Measurements from ENCODE around the gene C3AR1. TPM values are rescaled to one million over a fixed set of nuclear protein-coding genes. Genes with fewer than 3 reads are reported as not detected.

The C3AR1 gene
- total and polyA plus RNA-seq, 4 donors, result 1.5 to 8.8 (median 5.0) TPM

DNA sequence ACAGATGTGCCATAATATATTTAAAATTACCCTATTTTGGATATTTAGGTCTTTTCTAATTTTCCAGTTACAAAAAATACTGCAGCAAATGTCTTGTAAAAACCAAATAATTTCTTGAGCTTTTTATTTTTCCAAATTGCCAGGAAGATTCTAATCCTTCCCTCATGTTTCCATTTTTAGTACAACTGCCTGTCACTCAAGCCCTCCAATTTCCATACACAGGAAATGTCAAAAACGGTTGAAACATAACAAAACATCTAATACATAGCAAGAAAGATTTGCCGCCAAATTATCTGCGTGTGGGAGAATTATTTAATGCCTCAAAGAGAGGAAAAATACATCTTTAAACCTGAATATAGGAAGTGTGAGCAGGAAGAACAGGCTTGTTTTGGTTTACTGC lies 36.0 kb downstream of the C3AR1 start:
- H3K9ac ChIP-seq (ENCODE audit: low read depth in 1 of 2, low read length in 2 of 2), result no peak overlapping the region
- H3K4me3 ChIP-seq (ENCODE audit: low read depth in 1 of 3, low read length in 3 of 3), result no peak overlapping the region
- H3K9me3 ChIP-seq (ENCODE audit: control insufficient read depth in 4 of 4, low read length in 3 of 4), result no peaks in the 10 kb centered on the region
- no peak for DNase-seq (ENCODE audit: low spot score)
- WGBS, result 72% methylated on average over 3 of the region's 3 CpGs
- no peak overlapping the region for H3K27ac ChIP-seq (ENCODE audit: low read depth in 1 of 2, low read length in 2 of 2)
- no peaks in the 10 kb centered on the region for H3K27me3 ChIP-seq (ENCODE audit: control insufficient read depth in 4 of 4, insufficient read depth in 4 of 4, low read length in 3 of 4)
- H3K4me1 ChIP-seq (ENCODE audit: control insufficient read depth in 4 of 4, insufficient read depth in 4 of 4, low read length in 3 of 4), result peaks cover 4 to 33% (median 22%) of the 10 kb centered on the region in 4 donors
- TF ChIP-seq NR2F2 (IDR thresholded peaks at IDR 0.05) (no peak), HNF4A (conservative IDR thresholded peaks at IDR 0.05) (no peak), FOXA1 (IDR thresholded peaks at IDR 0.05) (no peak)
- TF ChIP-seq, protein P1, sequence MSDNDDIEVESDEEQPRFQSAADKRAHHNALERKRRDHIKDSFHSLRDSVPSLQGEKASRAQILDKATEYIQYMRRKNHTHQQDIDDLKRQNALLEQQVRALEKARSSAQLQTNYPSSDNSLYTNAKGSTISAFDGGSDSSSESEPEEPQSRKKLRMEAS (IDR thresholded peaks at IDR 0.05), result no peak
- H3K36me3 ChIP-seq (ENCODE audit: control insufficient read depth in 4 of 4, insufficient read depth in 3 of 4, low read depth in 1 of 4, low read length in 3 of 4), result no peaks in the 10 kb centered on the region

DNA sequence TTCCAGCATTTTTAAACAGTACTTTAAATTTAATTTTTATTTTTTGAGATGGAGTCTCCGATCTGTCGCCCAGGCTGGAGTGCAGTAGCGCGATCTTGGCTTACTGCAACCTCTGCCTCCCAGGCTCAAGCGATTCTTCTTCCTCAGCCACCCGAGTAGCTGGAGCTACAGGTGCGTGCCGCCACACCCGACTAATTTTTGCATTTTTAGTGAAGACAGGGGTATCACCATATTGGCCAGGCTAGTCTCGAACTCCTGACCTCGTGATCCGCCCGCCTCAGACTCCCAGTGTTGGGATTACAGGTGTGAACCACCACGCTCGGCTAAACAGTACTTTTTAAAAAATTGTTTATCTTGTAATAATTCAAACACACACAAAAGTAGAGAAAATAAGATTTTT lies 37.9 kb downstream of the C3AR1 start:
- no peaks in the 10 kb centered on the region for H3K9me3 ChIP-seq (ENCODE audit: control insufficient read depth in 4 of 4, low read length in 3 of 4)
- H3K4me1 ChIP-seq (ENCODE audit: control insufficient read depth in 4 of 4, insufficient read depth in 4 of 4, low read length in 3 of 4), result peaks cover 0 to 14% (median 5%) of the 10 kb centered on the region in 4 donors
- no peaks in the 10 kb centered on the region for H3K27me3 ChIP-seq (ENCODE audit: control insufficient read depth in 4 of 4, insufficient read depth in 4 of 4, low read length in 3 of 4)
- no peaks in the 10 kb centered on the region for H3K36me3 ChIP-seq (ENCODE audit: control insufficient read depth in 4 of 4, insufficient read depth in 3 of 4, low read depth in 1 of 4, low read length in 3 of 4)
- WGBS, result 96% methylated on average over 15 of the region's 15 CpGs
- no peak for DNase-seq (ENCODE audit: low spot score)
- H3K4me3 ChIP-seq (ENCODE audit: low read depth in 1 of 3, low read length in 3 of 3), result no peak overlapping the region
- TF ChIP-seq JUND (IDR thresholded peaks at IDR 0.05) (no peak), YY1 (IDR thresholded peaks at IDR 0.05) (no peak), RAD21 (IDR thresholded peaks at IDR 0.05) (no peak), NR2F2 (IDR thresholded peaks at IDR 0.05) (no peak), FOXA2 (IDR thresholded peaks at IDR 0.05) (no peak), EGR1 (IDR thresholded peaks at IDR 0.05; ENCODE audit: low read depth in 2 of 2) (no peak), RXRA (IDR thresholded peaks at IDR 0.05) (no peak), HNF4A (conservative IDR thresholded peaks at IDR 0.05) (no peak), HNF4G (IDR thresholded peaks at IDR 0.05) (no peak), TAF1 (conservative IDR thresholded peaks at IDR 0.05) (no peak), SP1 (IDR thresholded peaks at IDR 0.05) (no peak), GABPA (IDR thresholded peaks at IDR 0.05 in 1 of 2, conservative IDR thresholded peaks at IDR 0.05 in 1 of 2) (no peak)
- TF ChIP-seq, protein P2, sequence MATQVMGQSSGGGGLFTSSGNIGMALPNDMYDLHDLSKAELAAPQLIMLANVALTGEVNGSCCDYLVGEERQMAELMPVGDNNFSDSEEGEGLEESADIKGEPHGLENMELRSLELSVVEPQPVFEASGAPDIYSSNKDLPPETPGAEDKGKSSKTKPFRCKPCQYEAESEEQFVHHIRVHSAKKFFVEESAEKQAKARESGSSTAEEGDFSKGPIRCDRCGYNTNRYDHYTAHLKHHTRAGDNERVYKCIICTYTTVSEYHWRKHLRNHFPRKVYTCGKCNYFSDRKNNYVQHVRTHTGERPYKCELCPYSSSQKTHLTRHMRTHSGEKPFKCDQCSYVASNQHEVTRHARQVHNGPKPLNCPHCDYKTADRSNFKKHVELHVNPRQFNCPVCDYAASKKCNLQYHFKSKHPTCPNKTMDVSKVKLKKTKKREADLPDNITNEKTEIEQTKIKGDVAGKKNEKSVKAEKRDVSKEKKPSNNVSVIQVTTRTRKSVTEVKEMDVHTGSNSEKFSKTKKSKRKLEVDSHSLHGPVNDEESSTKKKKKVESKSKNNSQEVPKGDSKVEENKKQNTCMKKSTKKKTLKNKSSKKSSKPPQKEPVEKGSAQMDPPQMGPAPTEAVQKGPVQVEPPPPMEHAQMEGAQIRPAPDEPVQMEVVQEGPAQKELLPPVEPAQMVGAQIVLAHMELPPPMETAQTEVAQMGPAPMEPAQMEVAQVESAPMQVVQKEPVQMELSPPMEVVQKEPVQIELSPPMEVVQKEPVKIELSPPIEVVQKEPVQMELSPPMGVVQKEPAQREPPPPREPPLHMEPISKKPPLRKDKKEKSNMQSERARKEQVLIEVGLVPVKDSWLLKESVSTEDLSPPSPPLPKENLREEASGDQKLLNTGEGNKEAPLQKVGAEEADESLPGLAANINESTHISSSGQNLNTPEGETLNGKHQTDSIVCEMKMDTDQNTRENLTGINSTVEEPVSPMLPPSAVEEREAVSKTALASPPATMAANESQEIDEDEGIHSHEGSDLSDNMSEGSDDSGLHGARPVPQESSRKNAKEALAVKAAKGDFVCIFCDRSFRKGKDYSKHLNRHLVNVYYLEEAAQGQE (IDR thresholded peaks at IDR 0.05), result no peak
- TF ChIP-seq, protein P3, sequence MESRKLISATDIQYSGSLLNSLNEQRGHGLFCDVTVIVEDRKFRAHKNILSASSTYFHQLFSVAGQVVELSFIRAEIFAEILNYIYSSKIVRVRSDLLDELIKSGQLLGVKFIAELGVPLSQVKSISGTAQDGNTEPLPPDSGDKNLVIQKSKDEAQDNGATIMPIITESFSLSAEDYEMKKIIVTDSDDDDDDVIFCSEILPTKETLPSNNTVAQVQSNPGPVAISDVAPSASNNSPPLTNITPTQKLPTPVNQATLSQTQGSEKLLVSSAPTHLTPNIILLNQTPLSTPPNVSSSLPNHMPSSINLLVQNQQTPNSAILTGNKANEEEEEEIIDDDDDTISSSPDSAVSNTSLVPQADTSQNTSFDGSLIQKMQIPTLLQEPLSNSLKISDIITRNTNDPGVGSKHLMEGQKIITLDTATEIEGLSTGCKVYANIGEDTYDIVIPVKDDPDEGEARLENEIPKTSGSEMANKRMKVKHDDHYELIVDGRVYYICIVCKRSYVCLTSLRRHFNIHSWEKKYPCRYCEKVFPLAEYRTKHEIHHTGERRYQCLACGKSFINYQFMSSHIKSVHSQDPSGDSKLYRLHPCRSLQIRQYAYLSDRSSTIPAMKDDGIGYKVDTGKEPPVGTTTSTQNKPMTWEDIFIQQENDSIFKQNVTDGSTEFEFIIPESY (IDR thresholded peaks at IDR 0.05), result no peak
- TF ChIP-seq, protein P4, sequence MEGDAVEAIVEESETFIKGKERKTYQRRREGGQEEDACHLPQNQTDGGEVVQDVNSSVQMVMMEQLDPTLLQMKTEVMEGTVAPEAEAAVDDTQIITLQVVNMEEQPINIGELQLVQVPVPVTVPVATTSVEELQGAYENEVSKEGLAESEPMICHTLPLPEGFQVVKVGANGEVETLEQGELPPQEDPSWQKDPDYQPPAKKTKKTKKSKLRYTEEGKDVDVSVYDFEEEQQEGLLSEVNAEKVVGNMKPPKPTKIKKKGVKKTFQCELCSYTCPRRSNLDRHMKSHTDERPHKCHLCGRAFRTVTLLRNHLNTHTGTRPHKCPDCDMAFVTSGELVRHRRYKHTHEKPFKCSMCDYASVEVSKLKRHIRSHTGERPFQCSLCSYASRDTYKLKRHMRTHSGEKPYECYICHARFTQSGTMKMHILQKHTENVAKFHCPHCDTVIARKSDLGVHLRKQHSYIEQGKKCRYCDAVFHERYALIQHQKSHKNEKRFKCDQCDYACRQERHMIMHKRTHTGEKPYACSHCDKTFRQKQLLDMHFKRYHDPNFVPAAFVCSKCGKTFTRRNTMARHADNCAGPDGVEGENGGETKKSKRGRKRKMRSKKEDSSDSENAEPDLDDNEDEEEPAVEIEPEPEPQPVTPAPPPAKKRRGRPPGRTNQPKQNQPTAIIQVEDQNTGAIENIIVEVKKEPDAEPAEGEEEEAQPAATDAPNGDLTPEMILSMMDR (IDR thresholded peaks at IDR 0.05; ENCODE audit: low read depth, low read length, missing input control), result no peak
- TF ChIP-seq, protein P1 (IDR thresholded peaks at IDR 0.05), result no peak
- TF ChIP-seq, protein P5, sequence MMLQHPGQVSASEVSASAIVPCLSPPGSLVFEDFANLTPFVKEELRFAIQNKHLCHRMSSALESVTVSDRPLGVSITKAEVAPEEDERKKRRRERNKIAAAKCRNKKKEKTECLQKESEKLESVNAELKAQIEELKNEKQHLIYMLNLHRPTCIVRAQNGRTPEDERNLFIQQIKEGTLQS (IDR thresholded peaks at IDR 0.05), result no peak
- no peak overlapping the region for H3K27ac ChIP-seq (ENCODE audit: low read depth in 1 of 2, low read length in 2 of 2)
- H3K9ac ChIP-seq (ENCODE audit: low read depth in 1 of 2, low read length in 2 of 2), result no peak overlapping the region

Measured in liver (tissue), 9 donors.